ENCODE results near the gene OR2A7. TPM values are rescaled to one million over a fixed set of nuclear protein-coding genes. Genes with fewer than 3 reads are reported as not detected.
"Not testable (repeated sequence)": the region's sequence is repeated elsewhere in the genome, so short reads cannot be mapped to it uniquely, and the experiment has no call there.

The OR2A7 gene
- total RNA-seq, 1 experiment from 2014 or later, result 2.0 TPM

DNA sequence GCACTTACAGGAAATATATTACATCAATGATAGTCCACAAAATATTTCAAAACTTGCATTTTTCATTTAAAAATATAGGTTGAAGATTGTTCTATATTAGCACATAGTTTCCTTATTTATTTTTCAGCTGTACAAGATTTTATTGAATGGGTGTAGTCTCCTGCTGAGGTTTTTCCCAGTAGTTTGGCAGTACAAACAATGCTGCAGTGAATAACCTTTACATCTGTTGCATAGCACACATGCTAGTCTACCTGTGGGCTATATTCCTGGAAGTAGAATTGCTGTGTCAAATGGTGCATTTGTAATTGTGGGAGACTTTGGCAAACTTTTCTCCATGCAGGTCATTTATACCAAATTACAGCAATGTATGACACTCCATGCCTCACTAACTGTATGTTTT, 44.1 kb downstream of the OR2A7 start:
- intact Hi-C loops (cut with micrococcal nuclease; ENCODE audit: unreplicated experiment); H3K4me1 Mint-ChIP-seq (ENCODE audit: low read depth, unreplicated experiment); H3K9me3 Mint-ChIP-seq (ENCODE audit: unreplicated experiment); H3K27ac Mint-ChIP-seq (ENCODE audit: unreplicated experiment); H3K36me3 ChIP-seq (ENCODE audit: control insufficient read depth, insufficient read depth, low read length); H3K4me3 Mint-ChIP-seq (ENCODE audit: unreplicated experiment); H3K36me3 Mint-ChIP-seq (ENCODE audit: insufficient read depth, unreplicated experiment); BruUV-seq (replicated peaks); CTCF ChIA-PET; H3K27me3 ChIP-seq (replicated peaks; ENCODE audit: control insufficient read depth, insufficient read depth, low read length); POLR2A ChIA-PET; H3K4me3 ChIP-seq (ENCODE audit: low read depth, low read length); H3K27me3 Mint-ChIP-seq (ENCODE audit: insufficient read depth, unreplicated experiment); H3K4me1 ChIP-seq; H3K9me3 ChIP-seq; DNase-seq: not testable (repeated sequence)

DNA sequence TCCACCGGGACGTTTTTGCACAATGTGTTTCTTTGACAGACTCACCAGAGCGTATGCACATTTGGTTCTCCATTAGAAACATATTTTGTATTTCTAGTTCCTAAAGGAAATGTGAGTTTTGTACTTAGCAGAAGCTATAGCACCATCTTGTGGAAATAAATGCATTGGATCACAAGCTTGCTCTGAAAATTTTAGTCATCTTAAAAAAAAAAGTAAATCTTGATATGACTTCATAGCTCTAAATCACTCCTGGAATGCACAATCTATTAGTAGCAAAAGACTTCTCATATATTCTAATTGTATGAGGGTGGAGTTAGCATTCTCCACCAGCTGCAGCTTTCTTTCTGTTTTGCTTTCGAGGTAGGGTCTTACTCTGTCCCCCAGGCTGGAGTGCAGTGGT, 45.4 kb downstream of the OR2A7 start:
- H3K27me3 Mint-ChIP-seq (ENCODE audit: insufficient read depth, unreplicated experiment); DNase-seq; H3K9me3 ChIP-seq; H3K4me1 ChIP-seq; H3K27ac Mint-ChIP-seq (ENCODE audit: unreplicated experiment); H3K36me3 ChIP-seq (ENCODE audit: control insufficient read depth, insufficient read depth, low read length); CTCF ChIA-PET; POLR2A ChIA-PET; H3K9me3 Mint-ChIP-seq (ENCODE audit: unreplicated experiment); H3K4me1 Mint-ChIP-seq (ENCODE audit: low read depth, unreplicated experiment); BruUV-seq (replicated peaks); intact Hi-C loops (cut with micrococcal nuclease; ENCODE audit: unreplicated experiment); H3K36me3 Mint-ChIP-seq (ENCODE audit: insufficient read depth, unreplicated experiment); H3K4me3 ChIP-seq (ENCODE audit: low read depth, low read length); H3K27me3 ChIP-seq (replicated peaks; ENCODE audit: control insufficient read depth, insufficient read depth, low read length); H3K4me3 Mint-ChIP-seq (ENCODE audit: unreplicated experiment): not testable (repeated sequence)

DNA sequence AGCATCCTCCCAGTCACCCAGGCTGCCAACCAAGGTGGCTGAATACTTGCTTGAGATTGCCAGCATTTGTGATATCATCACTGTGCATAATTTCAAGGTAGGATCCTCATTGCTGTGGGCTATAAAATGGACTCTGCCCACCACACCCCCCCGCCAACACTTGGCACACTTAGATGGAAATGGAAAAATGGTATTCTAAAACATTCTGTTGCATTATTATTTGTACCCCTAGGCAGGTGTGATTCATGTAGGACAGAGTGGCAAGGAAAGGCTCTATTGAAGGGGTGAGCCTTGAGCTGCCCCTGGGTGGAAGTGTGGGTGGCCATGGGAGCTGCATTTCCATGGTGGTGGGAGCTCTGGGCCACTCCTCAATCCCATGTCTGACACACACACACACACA, 46.0 kb downstream of the OR2A7 start:
- H3K27me3 ChIP-seq (replicated peaks; ENCODE audit: control insufficient read depth, insufficient read depth, low read length); DNase-seq; POLR2A ChIA-PET; H3K4me3 ChIP-seq (ENCODE audit: low read depth, low read length); H3K4me1 ChIP-seq; H3K4me1 Mint-ChIP-seq (ENCODE audit: low read depth, unreplicated experiment); H3K27me3 Mint-ChIP-seq (ENCODE audit: insufficient read depth, unreplicated experiment); H3K9me3 ChIP-seq; H3K9me3 Mint-ChIP-seq (ENCODE audit: unreplicated experiment); BruUV-seq (replicated peaks); intact Hi-C loops (cut with micrococcal nuclease; ENCODE audit: unreplicated experiment); H3K4me3 Mint-ChIP-seq (ENCODE audit: unreplicated experiment); H3K36me3 ChIP-seq (ENCODE audit: control insufficient read depth, insufficient read depth, low read length); CTCF ChIA-PET; H3K27ac Mint-ChIP-seq (ENCODE audit: unreplicated experiment); H3K36me3 Mint-ChIP-seq (ENCODE audit: insufficient read depth, unreplicated experiment): not testable (repeated sequence)

DNA sequence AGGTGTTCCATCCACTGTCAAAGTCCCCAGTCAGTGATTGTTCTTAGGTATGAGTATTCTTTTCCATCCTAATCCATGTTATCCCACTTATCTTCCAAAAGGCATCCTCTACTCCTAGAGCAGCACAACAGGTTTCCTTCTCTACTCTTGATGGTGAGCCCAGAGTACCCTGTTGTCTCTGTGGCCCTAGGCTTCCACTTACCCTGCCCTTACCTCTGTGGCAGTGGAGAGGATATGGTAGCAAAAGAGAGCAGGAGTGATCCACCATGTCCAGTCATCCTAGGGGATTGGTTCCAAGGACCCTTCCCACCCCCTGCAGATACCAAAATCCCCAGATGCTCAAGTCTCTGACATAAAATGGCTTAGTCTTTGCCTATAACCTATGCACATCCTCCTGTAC, 47.4 kb downstream of the OR2A7 start:
- H3K27ac Mint-ChIP-seq (ENCODE audit: unreplicated experiment); H3K4me3 ChIP-seq (ENCODE audit: low read depth, low read length); H3K9me3 Mint-ChIP-seq (ENCODE audit: unreplicated experiment); H3K4me3 Mint-ChIP-seq (ENCODE audit: unreplicated experiment); H3K27me3 Mint-ChIP-seq (ENCODE audit: insufficient read depth, unreplicated experiment); H3K9me3 ChIP-seq; POLR2A ChIA-PET; CTCF ChIA-PET; H3K27me3 ChIP-seq (replicated peaks; ENCODE audit: control insufficient read depth, insufficient read depth, low read length); intact Hi-C loops (cut with micrococcal nuclease; ENCODE audit: unreplicated experiment); H3K4me1 ChIP-seq; BruUV-seq (replicated peaks); H3K36me3 Mint-ChIP-seq (ENCODE audit: insufficient read depth, unreplicated experiment); DNase-seq; H3K36me3 ChIP-seq (ENCODE audit: control insufficient read depth, insufficient read depth, low read length); H3K4me1 Mint-ChIP-seq (ENCODE audit: low read depth, unreplicated experiment): not testable (repeated sequence)

Other genes starting within 250 kb of the OR2A7 start
- gene OR2A5, start 215.8 kb downstream of the OR2A7 start, total RNA-seq (2022), result not detected in 2 replicates
- gene OR2A25, start 195.0 kb downstream of the OR2A7 start, total RNA-seq (2022), result not detected in 2 replicates
- gene OR2A12, start 178.5 kb downstream of the OR2A7 start, total RNA-seq (2022), result not detected in 2 replicates
- gene OR2A2, start 155.2 kb downstream of the OR2A7 start, total RNA-seq (2022), result not detected in 2 replicates
- not detected in 2 replicates for gene OR2A14, start 141.6 kb downstream of the OR2A7 start, total RNA-seq (2022)
- gene CTAGE4, start 81.3 kb downstream of the OR2A7 start, total RNA-seq (2022), result not detected in 2 replicates
- gene ARHGEF35, start 69.0 kb downstream of the OR2A7 start, total RNA-seq (2022), result 15.7 and 20.5 TPM in 2 replicates
- not detected in 2 replicates for gene OR2A42, start 25.2 kb downstream of the OR2A7 start, total RNA-seq (2022)
- gene CTAGE8, start 4.5 kb upstream of the OR2A7 start, total RNA-seq (2022), result 5.7 and 6.3 TPM in 2 replicates
- not detected in 2 replicates for gene OR2A1, start 47.6 kb upstream of the OR2A7 start, total RNA-seq (2022)
- gene ARHGEF5, start 90.6 kb upstream of the OR2A7 start, total RNA-seq (2022), result 21.4 and 26.4 TPM in 2 replicates
- not detected in 2 replicates for gene NOBOX, start 138.9 kb upstream of the OR2A7 start, total RNA-seq (2022)